ENCODE data around the gene FFAR4. TPM values are rescaled to one million over a fixed set of nuclear protein-coding genes. Genes with fewer than 3 reads are reported as not detected.

The FFAR4 gene
- total and polyA plus RNA-seq, 2 donors (not counting 1 experiment from before 2014, with no cell fraction given): not detected

GRCh38 chr10:93608421-93608820 is 42.0 kb downstream of the FFAR4 start:
- Histone ChIP-seq H3K9me3 (ENCODE audit: control insufficient read depth, insufficient read depth, low read depth, low read length) (no peaks in the 10 kb centered on the region), H3K27ac (ENCODE audit: insufficient read depth, low read length) (no peak overlapping the region), H3K4me2 (ENCODE audit: extremely low read depth, insufficient read depth, low read length) (no peak overlapping the region), H3K9ac (ENCODE audit: insufficient read depth, low read length) (no peak overlapping the region), H2AFZ (ENCODE audit: low read length) (no peak overlapping the region), H3K4me3 (replicated peaks in 1 of 4; ENCODE audit: control extremely low read depth in 1 of 4, insufficient read depth in 1 of 4, low read depth in 3 of 4, low read length in 4 of 4) (no peak overlapping the region), H3K79me2 (ENCODE audit: control insufficient read depth, insufficient read depth, low read length) (no peaks in the 10 kb centered on the region), H3K4me1 (ENCODE audit: control insufficient read depth, extremely low read depth, insufficient read depth, low read length) (no peaks in the 10 kb centered on the region), H3K27me3 (ENCODE audit: control insufficient read depth, insufficient read depth, low read length) (peaks cover 17% of the 10 kb centered on the region), H4K20me1 (ENCODE audit: control insufficient read depth, extremely low read depth, insufficient read depth, low read length) (no peaks in the 10 kb centered on the region), H3K36me3 (ENCODE audit: control insufficient read depth, insufficient read depth, low read length) (no peaks in the 10 kb centered on the region)
- TF ChIP-seq EZH2 (IDR thresholded peaks at IDR 0.05; ENCODE audit: low read length, missing control alignments): no peak
- TF ChIP-seq, protein P1, sequence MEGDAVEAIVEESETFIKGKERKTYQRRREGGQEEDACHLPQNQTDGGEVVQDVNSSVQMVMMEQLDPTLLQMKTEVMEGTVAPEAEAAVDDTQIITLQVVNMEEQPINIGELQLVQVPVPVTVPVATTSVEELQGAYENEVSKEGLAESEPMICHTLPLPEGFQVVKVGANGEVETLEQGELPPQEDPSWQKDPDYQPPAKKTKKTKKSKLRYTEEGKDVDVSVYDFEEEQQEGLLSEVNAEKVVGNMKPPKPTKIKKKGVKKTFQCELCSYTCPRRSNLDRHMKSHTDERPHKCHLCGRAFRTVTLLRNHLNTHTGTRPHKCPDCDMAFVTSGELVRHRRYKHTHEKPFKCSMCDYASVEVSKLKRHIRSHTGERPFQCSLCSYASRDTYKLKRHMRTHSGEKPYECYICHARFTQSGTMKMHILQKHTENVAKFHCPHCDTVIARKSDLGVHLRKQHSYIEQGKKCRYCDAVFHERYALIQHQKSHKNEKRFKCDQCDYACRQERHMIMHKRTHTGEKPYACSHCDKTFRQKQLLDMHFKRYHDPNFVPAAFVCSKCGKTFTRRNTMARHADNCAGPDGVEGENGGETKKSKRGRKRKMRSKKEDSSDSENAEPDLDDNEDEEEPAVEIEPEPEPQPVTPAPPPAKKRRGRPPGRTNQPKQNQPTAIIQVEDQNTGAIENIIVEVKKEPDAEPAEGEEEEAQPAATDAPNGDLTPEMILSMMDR (conservative IDR thresholded peaks at IDR 0.05 in 1 of 2, IDR thresholded peaks at IDR 0.05 in 1 of 2; ENCODE audit: low read depth in 1 of 2, low read length in 2 of 2): no peak
- no peak for DNase-seq (ENCODE audit: low read depth in 2 of 2)

DNA sequence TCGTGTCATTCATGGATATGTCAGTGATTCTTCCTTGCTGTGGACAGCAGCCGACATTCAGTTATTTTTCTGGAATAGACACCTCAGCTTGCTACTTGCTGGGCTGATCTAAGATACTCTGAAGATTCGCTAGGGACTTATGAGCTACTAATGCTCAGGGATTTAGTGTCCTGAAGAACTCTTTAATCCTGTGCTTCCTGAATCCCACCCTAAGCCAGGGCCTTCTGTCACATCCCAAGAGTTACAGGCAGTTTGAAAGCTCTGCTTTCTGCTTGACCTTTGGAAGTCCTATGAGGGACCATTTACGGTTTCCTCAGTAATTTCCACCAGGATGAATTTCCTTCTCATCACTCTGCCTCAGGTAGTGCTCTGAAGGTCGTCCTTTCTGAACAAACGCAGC is 45.8 kb downstream of the FFAR4 start, which contains the start of gene PDE6C:
TSS of gene PDE6C (plus strand) at position 227 of the 400 bp plus-strand sequence. CDS start 189 bp downstream, outside the sequence.
- Histone ChIP-seq H3K4me2 (ENCODE audit: extremely low read depth, insufficient read depth, low read length) (no peak within 1 kb of the TSS), H3K36me3 (ENCODE audit: control insufficient read depth, insufficient read depth, low read length) (no peaks in the 10 kb centered on the region)

DNA sequence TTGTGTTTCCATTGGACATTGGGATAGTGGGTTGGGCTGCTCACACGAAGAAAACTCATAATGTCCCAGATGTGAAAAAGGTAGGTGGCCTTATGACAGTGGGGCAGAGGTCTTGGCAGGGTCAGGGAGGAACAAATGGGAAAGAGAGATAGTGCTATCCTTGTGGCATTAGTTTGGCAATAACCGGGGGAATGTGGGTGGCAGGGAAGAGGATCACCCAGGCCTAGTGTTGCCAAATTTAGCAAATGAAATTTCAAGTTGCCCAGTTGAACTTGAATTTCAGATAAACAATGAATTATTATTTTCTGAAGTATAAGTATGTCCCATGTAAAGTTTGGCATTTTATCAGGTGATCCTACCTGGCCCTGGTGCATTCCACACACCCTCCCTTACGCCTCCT is 46.7 kb downstream of the FFAR4 start:
- Histone ChIP-seq H4K20me1 (ENCODE audit: control insufficient read depth, extremely low read depth, insufficient read depth, low read length) (no peaks in the 10 kb centered on the region), H3K79me2 (ENCODE audit: control insufficient read depth, insufficient read depth, low read length) (no peaks in the 10 kb centered on the region), H2AFZ (ENCODE audit: low read length) (no peak overlapping the region), H3K4me1 (ENCODE audit: control insufficient read depth, extremely low read depth, insufficient read depth, low read length) (no peaks in the 10 kb centered on the region), H3K4me3 (replicated peaks in 1 of 4; ENCODE audit: control extremely low read depth in 1 of 4, insufficient read depth in 1 of 4, low read depth in 3 of 4, low read length in 4 of 4) (no peak overlapping the region), H3K9me3 (ENCODE audit: control insufficient read depth, insufficient read depth, low read depth, low read length) (no peaks in the 10 kb centered on the region), H3K27ac (ENCODE audit: insufficient read depth, low read length) (no peak overlapping the region), H3K36me3 (ENCODE audit: control insufficient read depth, insufficient read depth, low read length) (no peaks in the 10 kb centered on the region), H3K27me3 (ENCODE audit: control insufficient read depth, insufficient read depth, low read length) (peaks cover 2% of the 10 kb centered on the region), H3K4me2 (ENCODE audit: extremely low read depth, insufficient read depth, low read length) (no peak overlapping the region), H3K9ac (ENCODE audit: insufficient read depth, low read length) (no peak overlapping the region)
- no peak for TF ChIP-seq EZH2 (IDR thresholded peaks at IDR 0.05; ENCODE audit: low read length, missing control alignments)
- TF ChIP-seq, protein P1 (conservative IDR thresholded peaks at IDR 0.05 in 1 of 2, IDR thresholded peaks at IDR 0.05 in 1 of 2; ENCODE audit: low read depth in 1 of 2, low read length in 2 of 2): no peak
- no peak for DNase-seq (ENCODE audit: low read depth in 2 of 2)

More for the DNA sequence above, 45.8 kb downstream of the FFAR4 start, which contains the start of gene PDE6C:
- DNase-seq (ENCODE audit: low read depth in 2 of 2): no peak
- Histone ChIP-seq H3K27ac (ENCODE audit: insufficient read depth, low read length) (no peak within 1 kb of the TSS), H3K9ac (ENCODE audit: insufficient read depth, low read length) (no peak within 1 kb of the TSS), H2AFZ (ENCODE audit: low read length) (no peak within 1 kb of the TSS), H3K27me3 (ENCODE audit: control insufficient read depth, insufficient read depth, low read length) (peaks cover 2% of the 10 kb centered on the region), H3K79me2 (ENCODE audit: control insufficient read depth, insufficient read depth, low read length) (no peaks in the 10 kb centered on the region), H3K4me1 (ENCODE audit: control insufficient read depth, extremely low read depth, insufficient read depth, low read length) (no peaks in the 10 kb centered on the region), H3K9me3 (ENCODE audit: control insufficient read depth, insufficient read depth, low read depth, low read length) (no peaks in the 10 kb centered on the region), H4K20me1 (ENCODE audit: control insufficient read depth, extremely low read depth, insufficient read depth, low read length) (no peaks in the 10 kb centered on the region), H3K4me3 (replicated peaks in 1 of 4; ENCODE audit: control extremely low read depth in 1 of 4, insufficient read depth in 1 of 4, low read depth in 3 of 4, low read length in 4 of 4) (no peak within 1 kb of the TSS)
- TF ChIP-seq, protein P1 (conservative IDR thresholded peaks at IDR 0.05 in 1 of 2, IDR thresholded peaks at IDR 0.05 in 1 of 2; ENCODE audit: low read depth in 1 of 2, low read length in 2 of 2): no peak
- TF ChIP-seq EZH2 (IDR thresholded peaks at IDR 0.05; ENCODE audit: low read length, missing control alignments): no peak

Measured in fibroblast of lung (primary cell).